Osteoblast (primary cell): ENCODE results near the gene BPIFB3. TPM values are rescaled to one million over a fixed set of nuclear protein-coding genes. Genes with fewer than 3 reads are reported as not detected.
"Not testable (repeated sequence)": the region's sequence is repeated elsewhere in the genome, so short reads cannot be mapped to it uniquely, and the experiment has no call there.

Experiments
- DNase-seq: peaks from one replicate; pipeline ENCODE4 v3.0.0; 2011; ENCODE audit warnings: low spot score, mixed read lengths; ENCODE audit not compliant: insufficient read length; ENCODE audit errors: missing footprints
- H2AFZ ChIP-seq: 2 replicates; pipeline ENCODE4 v1.6.0; 2011; ENCODE audit warnings: mild to moderate bottlenecking, low read length
- H3K27ac ChIP-seq: 2 replicates; pipeline ENCODE4 v1.5.1; 2011; ENCODE audit warnings: mild to moderate bottlenecking, low read depth, low read length, moderate library complexity
- H3K27me3 ChIP-seq: 2 replicates; pipeline ENCODE4 v1.6.0; 2012; ENCODE audit warnings: mild to moderate bottlenecking, control low read depth, inconsistent platforms, low read length, moderate library complexity; ENCODE audit not compliant: insufficient read depth
- H3K36me3 ChIP-seq: 2 replicates; pipeline ENCODE4 v1.5.1; 2011; ENCODE audit warnings: mild to moderate bottlenecking, low read length, control low read depth, moderate library complexity; ENCODE audit not compliant: insufficient read depth
- H3K4me1 ChIP-seq: 2 replicates; pipeline ENCODE4 v1.5.1; 2011; ENCODE audit warnings: mild to moderate bottlenecking, low read length, control low read depth, moderate library complexity; ENCODE audit not compliant: insufficient read depth
- H3K4me2 ChIP-seq: 2 replicates; pipeline ENCODE4 v1.6.0; 2011; ENCODE audit warnings: mild to moderate bottlenecking, low read length; ENCODE audit not compliant: insufficient read depth
- H3K4me3 ChIP-seq: fragments of 200-600 bp; sonication (generic); 3 replicates; pipeline ENCODE4 v1.5.1; 2012; ENCODE audit warnings: mild to moderate bottlenecking, low read length, inconsistent platforms; ENCODE audit not compliant: insufficient read depth
- H3K79me2 ChIP-seq: 2 replicates; pipeline ENCODE4 v1.6.0; 2012; ENCODE audit warnings: mild to moderate bottlenecking, low read length, control low read depth, inconsistent platforms; ENCODE audit not compliant: insufficient read depth
- H3K9me3 ChIP-seq: 2 replicates; pipeline ENCODE4 v1.5.1; 2011; ENCODE audit warnings: low read depth, low read length, control low read depth
- H4K20me1 ChIP-seq: 2 replicates; pipeline ENCODE4 v1.6.0; 2012; ENCODE audit warnings: mild to moderate bottlenecking, low read length, control low read depth; ENCODE audit not compliant: insufficient read depth
- CTCF ChIP-seq: IDR thresholded peaks from 2 replicates; pipeline ENCODE4 v1.5.1; 2011; ENCODE audit warnings: mild to moderate bottlenecking, low read depth, low read length, moderate library complexity; ENCODE audit errors: extremely low read depth
- total RNA-seq: library from RNA; depleted of rRNA; stranded (reverse); fragments of >200 nt; gene quantifications from 2 replicates; pipeline ENCODE4 v1.2.3, GENCODE V29; 2012

The BPIFB3 gene
- total RNA-seq, 1 donor, result not detected

- no peaks in the 10 kb centered on the region for H3K36me3 ChIP-seq
- H3K4me1 ChIP-seq, result no peaks in the 10 kb centered on the region
- no peak overlapping the region for H3K4me3 ChIP-seq
- H3K79me2 ChIP-seq, result no peaks in the 10 kb centered on the region
- no peaks in the 10 kb centered on the region for H3K9me3 ChIP-seq
- H4K20me1 ChIP-seq, result no peaks in the 10 kb centered on the region
- TF ChIP-seq CTCF, result no peak
- no peak overlapping the region for H3K27ac ChIP-seq
- DNase-seq, result no peak
- H3K4me2 ChIP-seq, result no peak overlapping the region
- peaks cover 4% of the 10 kb centered on the region for H3K27me3 ChIP-seq
- no peak overlapping the region for H2AFZ ChIP-seq
Observed at GRCh38 chr20:33110147-33110825, 56.6 kb downstream of the BPIFB3 start.

GRCh38 chr20:33111306-33111705 lies 57.6 kb downstream of the BPIFB3 start:
- no peak for TF ChIP-seq CTCF
- Histone ChIP-seq H3K4me3 (no peak overlapping the region), H3K4me1 (no peaks in the 10 kb centered on the region), H2AFZ (no peak overlapping the region), H4K20me1 (no peaks in the 10 kb centered on the region), H3K4me2 (no peak overlapping the region), H3K79me2 (no peaks in the 10 kb centered on the region), H3K36me3 (no peaks in the 10 kb centered on the region), H3K9me3 (no peaks in the 10 kb centered on the region), H3K27ac (no peak overlapping the region), H3K27me3 (no peaks in the 10 kb centered on the region)
- no peak for DNase-seq

- Histone ChIP-seq H3K36me3 (no peaks in the 10 kb centered on the region), H4K20me1 (no peaks in the 10 kb centered on the region), H3K27ac (no peak overlapping the region), H2AFZ (no peak overlapping the region), H3K4me1 (no peaks in the 10 kb centered on the region), H3K79me2 (no peaks in the 10 kb centered on the region), H3K4me3 (no peak overlapping the region), H3K4me2 (no peak overlapping the region), H3K9me3 (no peaks in the 10 kb centered on the region), H3K27me3 (no peaks in the 10 kb centered on the region)
- DNase-seq, result no peak
- no peak for TF ChIP-seq CTCF
Observed at GRCh38 chr20:33112547-33113386, 59.1 kb downstream of the BPIFB3 start.

GRCh38 chr20:33113387-33113908 lies 59.7 kb downstream of the BPIFB3 start:
- Histone ChIP-seq H3K27me3 (no peaks in the 10 kb centered on the region), H3K4me1 (no peaks in the 10 kb centered on the region), H4K20me1 (no peaks in the 10 kb centered on the region)

GRCh38 chr20:33115501-33115900 lies 61.8 kb downstream of the BPIFB3 start:
- not testable (repeated sequence) for H2AFZ ChIP-seq, H3K4me1 ChIP-seq, H3K9me3 ChIP-seq, H3K27ac ChIP-seq, DNase-seq, H3K4me3 ChIP-seq, H4K20me1 ChIP-seq, H3K36me3 ChIP-seq, H3K4me2 ChIP-seq, H3K79me2 ChIP-seq, H3K27me3 ChIP-seq

More at GRCh38 chr20:33113387-33113908, 59.7 kb downstream of the BPIFB3 start:
- DNase-seq, result peak; percentile 22
- Histone ChIP-seq H3K9me3 (no peaks in the 10 kb centered on the region), H2AFZ (no peak overlapping the region), H3K36me3 (no peaks in the 10 kb centered on the region), H3K79me2 (no peaks in the 10 kb centered on the region), H3K27ac (no peak overlapping the region), H3K4me2 (no peak overlapping the region), H3K4me3 (no peak overlapping the region)
- no peak for TF ChIP-seq CTCF
